GM18511 (cell line): ENCODE data around the gene IL6R.
"Not testable (repeated sequence)": the region's sequence is repeated elsewhere in the genome, so short reads cannot be mapped to it uniquely, and the experiment has no call there.

Experiments used
- ATAC-seq: cut with Tn5 transposase; IDR thresholded peaks from one replicate; pipeline ENCODE4 v1.9.1; 2021; ENCODE audit warnings: mild to moderate bottlenecking, moderate library complexity; ENCODE audit not compliant: unreplicated experiment

The IL6R gene

DNA sequence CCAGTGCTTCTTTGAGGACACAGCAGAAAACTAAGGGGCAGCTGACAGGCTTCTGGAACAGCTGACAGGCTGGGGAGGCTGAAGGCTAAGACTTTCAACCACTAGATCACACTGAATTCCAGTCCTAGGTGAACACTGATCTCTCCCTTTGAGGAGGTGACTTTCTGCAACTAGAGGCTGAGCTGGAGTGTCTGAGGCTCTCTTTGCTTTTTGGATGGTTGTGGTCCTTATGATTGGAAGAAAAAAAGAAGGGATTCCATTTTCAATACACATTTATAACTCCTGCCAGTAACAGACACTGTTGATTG lies 1.4 kb downstream of the IL6R start:
- ATAC-seq, result no peak

DNA sequence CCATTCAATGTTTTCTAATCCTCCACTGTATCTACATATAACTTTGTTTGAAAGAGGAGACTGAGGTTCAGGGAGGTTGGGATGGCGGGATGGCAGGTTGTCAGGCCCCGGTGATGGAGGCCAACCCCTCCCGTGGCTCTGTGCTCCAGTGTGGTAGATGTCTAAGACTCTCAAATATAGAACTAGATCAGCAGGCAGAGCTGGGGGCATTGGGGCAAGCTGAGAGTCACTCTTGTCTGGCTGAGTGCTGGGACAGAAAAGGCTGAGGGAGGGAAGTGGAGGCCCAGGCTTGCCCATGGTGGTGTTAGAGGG lies 1.7 kb downstream of the IL6R start:
- peak; percentile 5 for ATAC-seq

DNA sequence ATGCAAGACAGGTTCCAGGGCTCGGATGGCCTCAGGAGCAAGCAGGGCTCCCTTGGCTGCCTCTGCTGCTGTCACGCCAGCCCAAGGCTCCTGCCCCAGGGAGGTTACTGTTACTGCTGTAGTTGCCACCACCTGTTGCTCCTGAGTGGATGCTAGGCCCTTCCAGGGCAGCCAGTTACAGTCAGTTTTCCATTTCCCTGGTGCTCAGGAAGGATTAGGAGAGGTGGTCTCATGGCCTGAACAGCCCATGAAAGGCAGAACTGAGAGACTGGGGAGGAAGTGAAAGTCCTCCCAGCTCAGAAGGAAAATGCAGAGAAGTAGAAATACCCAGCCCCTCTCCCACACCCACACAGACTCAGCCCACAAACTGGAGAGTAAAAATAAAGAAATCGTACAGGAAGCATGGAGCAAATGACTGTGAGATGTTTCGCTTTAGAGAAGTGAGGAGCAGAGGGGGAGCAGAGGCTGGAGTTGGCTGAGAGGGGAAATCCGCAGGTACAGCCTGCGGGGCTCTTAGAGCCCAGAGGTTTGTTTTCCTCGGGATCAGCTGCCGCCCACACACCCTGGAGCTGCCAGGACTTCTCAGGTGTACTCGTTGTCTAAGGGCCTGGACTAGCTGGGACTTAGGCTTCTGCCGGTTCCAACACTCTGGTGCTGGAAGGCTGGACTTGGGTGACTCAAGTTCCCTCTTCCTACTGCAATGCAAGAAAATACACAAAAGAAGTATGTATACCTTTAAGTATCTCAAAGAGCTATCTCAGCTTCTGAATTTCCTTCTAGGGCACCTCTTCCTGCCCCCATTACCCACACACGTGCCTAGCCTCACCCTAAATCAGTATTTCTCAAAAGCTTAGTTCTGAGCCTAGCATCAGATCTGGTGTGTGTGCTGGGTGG lies 2.3 kb downstream of the IL6R start:
- peak; percentile 35 for ATAC-seq

DNA sequence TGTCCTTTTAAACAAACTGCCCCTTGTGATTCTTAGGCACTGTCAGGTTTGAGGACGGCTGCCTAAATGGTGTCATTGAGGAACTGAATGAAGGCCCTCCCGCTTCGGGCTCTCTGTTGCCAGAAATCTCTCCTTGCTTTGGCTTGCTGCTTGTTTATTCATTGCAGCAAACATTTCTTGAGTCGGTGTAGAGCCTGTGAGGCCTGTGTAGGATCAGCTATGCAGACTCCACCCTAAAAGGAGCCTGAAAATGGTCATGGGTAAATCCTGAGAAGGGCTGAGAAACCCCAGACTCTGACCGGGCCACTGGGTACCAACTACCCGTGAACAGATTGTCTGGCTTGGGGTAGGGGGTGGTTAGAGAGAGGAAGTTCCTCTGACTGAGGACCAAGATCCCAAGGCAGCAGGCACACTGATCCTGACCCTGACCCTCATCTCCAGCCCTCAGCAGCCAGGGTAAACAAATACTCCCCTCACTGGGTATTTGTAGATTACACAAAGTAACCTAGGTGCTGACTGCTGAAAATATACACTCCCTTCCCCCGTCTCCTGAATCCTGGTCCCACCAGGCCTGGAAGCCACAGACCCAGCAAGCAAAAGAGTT lies 3.1 kb downstream of the IL6R start:
- ATAC-seq, result no peak

DNA sequence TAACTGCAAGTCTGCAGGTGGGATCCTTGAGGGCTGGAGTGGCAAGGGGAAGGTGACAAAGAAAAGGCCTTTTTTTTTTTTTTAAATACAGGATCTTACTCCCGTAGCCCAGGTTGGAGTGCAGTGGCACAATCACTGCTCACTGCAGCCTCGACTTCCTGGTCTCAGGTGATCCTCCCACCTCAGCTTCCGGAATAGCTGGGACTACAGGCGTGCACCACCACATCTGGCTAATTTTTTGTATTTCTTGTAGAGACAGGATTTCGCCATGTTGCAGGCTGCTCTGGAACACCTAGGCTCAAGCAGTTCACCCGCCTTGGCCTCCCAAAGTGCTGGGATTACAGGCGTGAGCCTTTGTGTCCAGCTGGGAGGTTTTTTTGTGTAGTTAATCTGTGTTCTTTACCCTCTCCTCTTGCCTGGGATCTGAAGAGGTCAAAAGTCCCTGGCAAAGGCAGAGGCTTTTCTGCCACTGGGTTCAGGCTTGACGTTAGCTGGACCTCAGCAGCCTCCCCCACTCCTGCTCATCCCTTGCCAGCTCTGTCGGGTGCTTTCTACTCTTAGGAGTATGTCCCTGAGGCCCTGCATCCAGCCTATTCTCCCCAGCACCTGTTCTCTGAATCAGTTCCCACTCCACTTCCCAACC lies 5.2 kb downstream of the IL6R start:
- ATAC-seq, result no peak

DNA sequence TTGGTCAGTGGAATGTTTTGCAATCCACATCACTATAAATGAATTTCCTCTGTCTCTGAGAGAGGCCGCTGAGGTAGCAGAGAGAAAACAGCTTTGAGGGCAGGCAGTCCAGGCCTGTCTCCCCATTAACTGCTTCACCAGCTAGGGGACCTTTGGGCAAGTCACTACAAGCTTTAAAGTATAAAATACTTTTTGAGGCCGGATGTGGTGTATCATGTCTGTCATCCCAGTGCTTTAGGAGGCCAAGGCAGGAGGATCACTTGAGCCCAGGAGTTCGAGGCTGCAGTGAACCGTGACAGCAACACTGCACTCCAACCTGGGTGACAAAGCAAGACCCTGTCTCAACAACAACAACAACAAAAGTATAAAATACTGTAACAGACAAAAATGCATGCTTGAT lies 6.4 kb downstream of the IL6R start:
- no peak for ATAC-seq

DNA sequence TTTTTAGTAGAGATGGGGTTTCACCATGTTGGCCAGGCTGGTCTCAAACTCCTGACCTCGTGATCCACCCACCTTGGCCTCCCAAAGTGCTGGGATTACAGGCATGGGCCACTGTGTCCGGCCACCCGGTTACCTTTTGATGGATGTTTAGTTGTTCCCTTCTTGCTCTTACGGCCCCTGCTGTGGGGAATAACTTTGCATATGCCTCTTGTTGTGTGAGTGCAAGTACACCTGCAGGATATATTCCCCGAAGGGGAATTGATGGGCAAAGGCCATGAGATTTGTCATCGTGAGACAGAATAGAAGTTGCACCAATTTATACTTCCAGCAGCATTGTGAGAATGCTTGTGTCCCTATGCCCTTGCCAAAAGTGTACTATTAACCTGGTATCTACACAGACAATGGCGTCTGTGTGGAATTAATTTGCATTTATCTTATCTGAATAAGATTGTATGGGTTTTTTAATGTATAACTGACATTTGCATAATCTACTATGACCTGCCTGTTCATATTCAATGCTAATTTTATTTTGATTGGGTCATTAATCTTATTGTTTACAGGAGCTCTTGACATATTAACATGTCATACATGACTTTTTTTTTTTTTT lies 8.1 kb downstream of the IL6R start:
- ATAC-seq, result no peak

DNA sequence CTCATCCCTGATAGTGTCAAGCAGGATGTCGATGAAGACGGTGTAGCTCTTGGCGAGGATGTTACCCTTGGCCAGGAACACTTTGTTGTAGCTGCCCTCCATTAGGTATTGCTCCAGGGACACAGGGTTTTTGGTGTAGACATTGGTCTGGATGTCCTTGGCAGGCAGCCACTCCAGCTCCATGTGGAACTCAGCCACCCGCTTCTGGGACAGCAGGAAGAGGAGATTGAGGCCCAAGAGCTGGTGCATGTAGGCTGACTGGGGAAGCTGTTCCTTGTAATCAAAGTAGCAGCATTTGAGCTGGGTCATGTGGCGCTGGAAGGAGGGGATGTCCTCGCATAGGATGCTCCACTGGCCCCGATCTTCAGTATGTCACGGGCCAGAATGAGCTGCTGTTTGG lies 9.5 kb downstream of the IL6R start:
- ATAC-seq, result no peak

DNA sequence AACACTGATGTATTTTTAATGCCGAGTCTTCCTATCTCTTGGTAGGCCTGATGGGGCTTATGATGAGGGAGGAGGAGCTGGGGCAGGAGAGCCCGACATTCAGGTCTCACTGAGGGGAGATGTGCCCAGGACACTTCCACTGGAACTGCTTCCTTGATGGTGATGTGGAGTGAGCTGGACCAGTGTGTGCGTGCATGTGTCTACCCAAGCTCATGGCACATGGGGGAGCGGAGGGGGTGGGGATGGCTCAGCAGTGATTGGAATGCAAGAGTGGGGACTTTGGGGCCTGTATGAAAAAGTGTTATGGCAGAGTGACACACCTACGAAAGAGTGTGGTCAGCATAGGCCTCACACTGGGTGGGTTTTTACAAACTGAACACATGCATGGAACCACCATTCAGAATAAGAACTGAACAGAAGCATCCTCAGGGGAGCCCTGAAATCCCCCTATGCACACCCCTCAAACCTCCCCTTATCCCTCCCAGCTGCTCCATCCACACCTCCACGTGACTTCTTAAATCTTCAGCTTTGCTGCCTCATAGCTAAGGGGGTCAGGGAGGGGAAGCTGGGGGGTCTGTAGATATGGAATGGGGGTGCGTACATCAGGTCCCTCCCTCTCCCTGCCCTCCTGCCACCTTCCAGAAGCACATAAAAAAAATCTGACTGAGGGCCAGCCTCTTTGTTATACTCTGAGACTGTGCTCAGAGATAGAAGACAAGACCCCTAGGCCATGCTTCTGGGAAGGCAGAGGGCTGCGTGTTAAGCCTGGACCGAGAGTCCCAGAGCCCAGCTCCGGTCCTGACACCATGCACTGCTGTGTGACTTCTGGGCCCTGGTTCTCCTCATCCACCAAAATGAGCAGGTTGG lies 11.6 kb downstream of the IL6R start:
- ATAC-seq, result no peak

DNA sequence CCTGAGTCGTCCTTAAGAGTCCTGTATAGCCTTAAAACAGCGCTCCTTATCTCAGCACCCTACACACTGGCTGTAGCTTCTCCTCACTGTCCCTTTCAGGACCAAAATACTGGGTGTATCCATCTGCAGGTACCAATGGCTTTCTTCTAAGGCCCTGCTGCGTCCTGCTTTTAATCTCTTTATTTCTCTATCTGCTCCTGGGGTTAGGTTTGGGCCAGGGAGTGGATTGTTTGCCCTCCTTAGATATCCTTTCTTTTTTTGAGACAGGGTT lies 12.1 kb downstream of the IL6R start:
- ATAC-seq, result no peak

DNA sequence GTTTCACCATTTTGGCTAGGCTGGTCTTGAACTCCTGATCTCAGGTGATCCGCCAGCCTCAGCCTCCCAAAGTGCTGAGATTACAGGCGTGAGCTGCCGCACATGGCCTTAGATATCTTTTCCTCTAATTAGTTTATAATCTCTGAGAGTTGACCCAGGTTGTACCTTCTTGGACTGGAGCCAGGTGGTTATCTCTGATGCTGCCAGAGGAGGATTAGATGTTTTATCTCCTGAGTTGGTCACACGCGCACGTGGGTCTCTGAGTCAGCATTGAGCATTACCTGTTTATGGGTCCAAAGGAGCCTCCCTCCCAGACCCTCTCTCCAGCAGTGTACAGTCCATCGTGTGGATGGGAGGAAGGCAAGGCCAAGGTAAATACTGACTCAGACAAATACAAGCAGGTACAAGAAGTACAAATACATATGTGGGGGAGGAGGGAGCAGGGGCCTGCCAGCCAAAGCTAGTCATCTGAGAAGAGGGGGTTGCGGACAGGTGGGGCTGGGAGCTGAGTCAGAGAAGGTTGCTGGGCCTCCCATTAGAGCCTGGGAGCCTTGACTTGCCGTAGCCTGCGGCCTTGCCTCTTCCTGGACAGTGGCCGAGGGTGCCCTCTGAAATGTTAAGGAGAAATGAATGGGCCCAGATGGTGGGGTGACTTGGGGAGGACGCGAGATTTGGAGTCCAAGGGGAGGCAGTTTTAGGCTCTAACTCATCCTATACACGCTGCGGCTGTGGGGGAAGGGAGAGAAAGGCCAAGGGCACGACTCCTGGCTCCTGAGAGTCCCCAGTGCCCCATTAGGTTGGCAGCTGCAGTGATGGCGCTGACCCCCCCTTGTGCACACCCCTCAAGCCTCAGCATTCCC lies 13.1 kb downstream of the IL6R start:
- ATAC-seq, result no peak

DNA sequence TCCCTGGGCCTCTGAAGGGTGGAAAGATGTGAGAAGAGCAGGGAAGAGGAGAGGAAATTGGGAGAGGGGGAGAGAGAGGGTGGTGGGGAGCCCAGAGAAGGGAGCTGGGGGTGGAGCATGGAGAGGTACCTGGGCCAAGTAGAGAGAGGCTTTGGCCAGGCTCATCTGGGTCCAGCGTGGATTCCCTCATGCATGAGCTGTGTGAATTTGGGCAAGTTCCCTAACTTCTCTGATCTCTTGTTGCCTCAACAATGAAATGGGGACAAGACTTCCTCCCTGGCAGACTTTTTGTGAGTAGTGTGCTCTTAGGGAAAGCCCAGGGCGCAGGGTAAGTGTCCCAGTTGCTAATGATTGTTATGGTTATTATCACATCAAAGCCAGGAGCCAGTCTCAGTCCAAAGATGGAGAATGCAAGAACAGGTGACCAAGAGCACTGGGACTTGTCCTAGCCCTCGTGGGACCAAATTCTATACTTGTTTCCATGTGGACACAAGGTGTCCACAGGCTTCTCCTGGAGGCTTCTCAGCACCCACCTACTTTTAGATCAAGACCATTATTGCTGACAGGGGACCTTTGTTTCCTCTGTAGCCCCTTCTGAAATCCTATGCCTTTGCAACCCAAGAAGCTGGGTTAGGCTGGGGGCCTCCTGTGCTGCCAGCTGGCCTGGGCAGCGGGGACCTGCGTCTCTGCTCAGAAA lies 13.9 kb downstream of the IL6R start:
- no peak for ATAC-seq

DNA sequence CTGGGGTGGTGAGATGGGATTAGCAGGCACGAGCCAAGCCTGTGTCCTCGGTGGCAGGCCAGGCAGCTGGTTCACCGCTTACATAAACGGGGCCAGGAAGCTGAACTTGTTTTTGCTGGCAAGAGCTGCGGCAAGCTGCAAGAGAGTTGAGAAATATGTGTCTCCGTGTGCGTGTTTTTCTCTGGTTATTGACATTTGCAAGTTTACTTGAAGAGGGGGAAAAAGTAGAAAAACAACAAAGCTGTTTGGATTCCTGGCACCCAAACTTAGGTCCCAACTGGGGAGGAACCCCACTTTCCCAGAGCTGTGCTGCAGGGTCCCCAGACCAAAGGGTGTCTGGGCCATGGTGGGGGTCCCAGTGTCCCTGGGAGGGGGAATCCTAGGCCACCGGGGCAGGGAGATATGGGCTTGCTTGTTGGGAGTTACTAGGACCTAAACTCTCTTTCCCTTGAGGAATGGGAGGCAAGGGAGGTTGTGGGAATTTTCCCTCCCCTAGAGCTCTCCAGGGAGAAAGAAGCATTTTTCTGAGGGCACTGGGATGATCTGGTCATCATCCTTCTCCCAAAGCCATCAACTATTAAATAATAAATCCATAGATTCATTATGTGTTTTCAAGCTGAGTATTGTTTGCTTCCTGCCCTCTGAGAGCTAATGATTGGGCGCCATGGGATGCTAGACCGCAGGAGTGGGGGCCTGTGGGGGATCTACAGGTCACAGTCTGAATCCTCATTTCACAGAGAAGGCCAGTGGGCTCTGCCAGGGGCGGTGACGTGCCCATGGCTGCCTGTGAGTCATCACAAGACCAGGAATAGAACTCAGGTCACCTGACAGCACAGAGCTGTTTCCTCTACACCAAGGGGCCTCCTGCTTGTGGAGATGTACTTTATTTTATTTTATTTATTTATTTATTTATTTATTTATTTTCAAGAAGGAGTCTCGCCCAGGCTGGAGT lies 14.8 kb downstream of the IL6R start:
- peak; percentile 67 for ATAC-seq

DNA sequence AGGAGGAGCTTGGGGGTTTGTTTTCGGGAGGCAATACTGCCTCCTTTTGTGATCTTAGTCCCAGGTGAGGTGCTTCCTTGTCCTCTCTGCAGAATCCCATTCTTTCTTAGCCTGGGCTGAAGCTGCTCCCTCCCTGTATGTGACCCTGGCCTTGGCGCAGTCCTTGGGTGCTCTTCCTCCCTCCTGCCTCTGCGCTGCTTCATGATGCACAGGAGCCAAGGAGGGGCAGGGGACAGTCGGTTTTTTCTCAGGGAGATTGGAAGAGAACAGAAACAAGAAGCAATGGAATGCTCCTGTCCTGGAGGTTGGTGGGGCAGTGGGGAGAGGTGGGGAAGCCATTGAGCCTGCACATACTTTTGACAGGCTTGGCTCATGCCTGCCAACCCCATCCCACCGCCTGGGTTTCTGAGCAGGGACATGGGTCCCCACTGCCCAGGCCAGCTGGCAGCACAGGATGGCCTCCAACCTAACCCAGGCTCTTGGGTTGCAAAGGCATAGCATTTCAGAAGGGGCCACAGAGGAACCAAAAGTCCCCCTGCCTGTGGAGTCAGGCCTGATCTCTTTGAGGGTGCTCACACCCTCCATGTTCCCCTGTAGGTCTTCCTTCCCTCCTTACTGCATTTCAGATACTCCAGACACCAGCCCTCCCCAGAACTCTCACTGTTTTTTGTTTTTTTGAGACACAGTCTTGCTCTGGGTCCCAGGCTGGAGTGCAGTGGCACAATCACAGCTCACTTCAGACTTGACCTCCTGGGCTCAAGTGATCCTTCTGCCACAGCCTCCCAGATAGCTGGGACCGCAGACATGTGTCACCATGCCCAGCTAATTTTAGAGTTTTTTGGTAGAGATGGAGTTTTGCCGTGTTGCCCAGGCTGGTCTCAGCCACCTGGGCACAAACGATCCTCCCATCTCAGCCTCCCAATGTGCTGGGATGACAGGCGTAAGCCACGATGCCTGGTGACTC lies 16.1 kb downstream of the IL6R start:
- ATAC-seq, result no peak

DNA sequence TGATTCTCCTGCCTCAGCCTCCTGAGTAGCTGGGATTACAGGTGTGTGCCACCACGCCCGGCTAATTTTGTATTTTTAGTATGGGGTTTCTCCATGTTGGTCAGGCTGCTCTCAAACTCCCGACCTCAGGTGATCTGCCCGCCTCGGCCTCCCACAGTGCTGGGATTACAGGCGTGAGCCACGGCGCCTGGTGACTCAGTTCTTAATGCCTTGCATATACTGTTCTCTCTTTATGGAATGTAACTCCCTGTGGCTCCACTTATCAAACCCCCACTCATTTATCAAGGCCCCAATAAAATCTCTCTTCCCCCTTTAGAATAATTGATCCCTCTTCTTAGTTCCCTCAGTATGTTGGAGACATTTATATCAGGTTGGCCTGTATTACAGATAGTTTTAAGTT lies 16.9 kb downstream of the IL6R start:
- not testable (repeated sequence) for ATAC-seq

DNA sequence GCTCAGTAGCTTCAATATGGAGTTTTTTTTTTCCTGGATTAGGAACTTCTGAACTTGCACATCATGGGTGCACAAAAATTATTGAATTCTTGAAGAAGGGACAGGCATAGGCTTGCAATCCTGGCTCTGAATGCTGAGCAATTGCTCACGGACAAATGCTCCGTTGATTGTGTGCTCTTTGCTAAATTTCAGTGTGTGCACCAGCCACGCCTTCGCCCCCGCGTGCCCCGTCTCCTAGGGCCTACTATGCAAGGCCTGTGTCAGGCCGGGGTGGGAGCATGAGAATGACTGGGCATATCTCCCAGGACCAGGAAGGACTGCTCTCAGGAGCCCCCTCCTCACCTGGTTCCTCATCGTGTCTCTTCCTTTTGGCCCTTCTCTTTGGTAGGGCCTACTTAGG lies 17.4 kb downstream of the IL6R start:
- no peak for ATAC-seq

DNA sequence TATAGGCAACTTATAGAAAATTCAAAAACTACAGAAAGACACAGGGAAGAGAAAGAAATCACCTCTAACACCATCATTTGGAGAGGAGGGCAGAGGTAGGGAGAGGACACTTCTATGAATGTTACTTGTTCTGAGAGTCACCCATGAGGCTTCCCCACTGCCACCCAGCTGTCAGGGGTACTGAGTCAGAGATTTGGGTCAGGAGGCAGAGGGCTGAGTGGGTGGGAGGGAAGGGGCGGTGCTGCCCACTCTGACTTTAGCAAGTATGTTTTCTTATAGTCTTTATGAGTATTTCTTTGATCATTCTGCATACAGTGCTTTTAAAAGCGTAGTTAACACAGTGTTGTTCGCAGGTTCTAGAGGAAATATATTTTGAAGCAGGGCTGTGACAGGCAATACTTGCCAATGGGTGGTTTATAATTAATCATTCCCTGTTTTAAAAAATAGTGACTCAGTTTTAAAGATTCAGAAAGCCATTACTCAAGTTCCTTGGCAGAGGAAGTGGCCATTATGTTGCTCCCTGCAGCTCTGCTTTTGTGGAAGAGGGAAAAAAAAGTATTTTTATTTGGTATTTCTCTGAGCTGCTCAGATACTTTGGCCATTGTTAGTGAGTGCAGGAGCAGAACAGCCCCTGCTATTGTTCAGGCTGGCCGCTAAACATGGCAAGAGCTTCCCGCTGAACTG lies 18.3 kb downstream of the IL6R start:
- ATAC-seq, result no peak
